OCI-M2 (cell line): ENCODE results near the gene UQCC5.

Experiments used
- DNase-seq: peaks from one replicate; lab custom pipeline; 2025; ENCODE audit not compliant: unreplicated experiment; lab: John Stamatoyannopoulos, UW

UQCC5 gene

GRCh38 chr3:52503788-52504424 is 32.5 kb upstream of the UQCC5 start:
- no peak for DNase-seq

GRCh38 chr3:52504977-52505376 is 31.4 kb upstream of the UQCC5 start:
- no peak for DNase-seq

GRCh38 chr3:52506266-52506966 is 30.0 kb upstream of the UQCC5 start:
- DNase-seq: no peak

GRCh38 chr3:52507359-52507758 is 29.0 kb upstream of the UQCC5 start:
- DNase-seq: no peak

- DNase-seq: no peak
Observed at GRCh38 chr3:52509753-52510328, 26.6 kb upstream of the UQCC5 start.

- DNase-seq: no peak
Observed at GRCh38 chr3:52511509-52511908, 24.9 kb upstream of the UQCC5 start.

GRCh38 chr3:52512105-52512504 is 24.3 kb upstream of the UQCC5 start:
- DNase-seq: no peak

- no peak for DNase-seq
Observed at GRCh38 chr3:52512727-52513126, 23.7 kb upstream of the UQCC5 start.

- no peak for DNase-seq
Observed at GRCh38 chr3:52513281-52513680, 23.1 kb upstream of the UQCC5 start.

- DNase-seq: no peak
Observed at GRCh38 chr3:52514576-52514975, 21.8 kb upstream of the UQCC5 start.

GRCh38 chr3:52515192-52515591 is 21.2 kb upstream of the UQCC5 start:
- no peak for DNase-seq

- no peak for DNase-seq
Observed at GRCh38 chr3:52516509-52517195, 19.8 kb upstream of the UQCC5 start.

GRCh38 chr3:52517796-52518722 is 18.3 kb upstream of the UQCC5 start:
- DNase-seq: no peak

- DNase-seq: no peak
Observed at GRCh38 chr3:52518723-52519444, 17.5 kb upstream of the UQCC5 start.

- no peak for DNase-seq
Observed at GRCh38 chr3:52519445-52520140, 16.8 kb upstream of the UQCC5 start.

- no peak for DNase-seq
Observed at GRCh38 chr3:52520141-52520667, 16.2 kb upstream of the UQCC5 start.

GRCh38 chr3:52520716-52521487 is 15.5 kb upstream of the UQCC5 start:
- no peak for DNase-seq

- no peak for DNase-seq
Observed at GRCh38 chr3:52521488-52521824, 14.9 kb upstream of the UQCC5 start.
